SHP77 treated with DMSO at 0.1 percent for 48 hours (cell line): ENCODE data around the gene HES2.
"Not testable (repeated sequence)": the region's sequence is repeated elsewhere in the genome, so short reads cannot be mapped to it uniquely, and the experiment has no call there.

Experiments used
- DNase-seq: peaks from one replicate; lab custom pipeline; 2025; lab: John Stamatoyannopoulos, UW

Gene HES2, protein sequence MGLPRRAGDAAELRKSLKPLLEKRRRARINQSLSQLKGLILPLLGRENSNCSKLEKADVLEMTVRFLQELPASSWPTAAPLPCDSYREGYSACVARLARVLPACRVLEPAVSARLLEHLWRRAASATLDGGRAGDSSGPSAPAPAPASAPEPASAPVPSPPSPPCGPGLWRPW

GRCh38 chr1:6419804-6420453 is at the start of gene HES2:
TSS of gene HES2 (minus strand) at chr1:6419919. CDS start at chr1:6419820, 99 bp downstream.
- no peak for DNase-seq

DNA sequence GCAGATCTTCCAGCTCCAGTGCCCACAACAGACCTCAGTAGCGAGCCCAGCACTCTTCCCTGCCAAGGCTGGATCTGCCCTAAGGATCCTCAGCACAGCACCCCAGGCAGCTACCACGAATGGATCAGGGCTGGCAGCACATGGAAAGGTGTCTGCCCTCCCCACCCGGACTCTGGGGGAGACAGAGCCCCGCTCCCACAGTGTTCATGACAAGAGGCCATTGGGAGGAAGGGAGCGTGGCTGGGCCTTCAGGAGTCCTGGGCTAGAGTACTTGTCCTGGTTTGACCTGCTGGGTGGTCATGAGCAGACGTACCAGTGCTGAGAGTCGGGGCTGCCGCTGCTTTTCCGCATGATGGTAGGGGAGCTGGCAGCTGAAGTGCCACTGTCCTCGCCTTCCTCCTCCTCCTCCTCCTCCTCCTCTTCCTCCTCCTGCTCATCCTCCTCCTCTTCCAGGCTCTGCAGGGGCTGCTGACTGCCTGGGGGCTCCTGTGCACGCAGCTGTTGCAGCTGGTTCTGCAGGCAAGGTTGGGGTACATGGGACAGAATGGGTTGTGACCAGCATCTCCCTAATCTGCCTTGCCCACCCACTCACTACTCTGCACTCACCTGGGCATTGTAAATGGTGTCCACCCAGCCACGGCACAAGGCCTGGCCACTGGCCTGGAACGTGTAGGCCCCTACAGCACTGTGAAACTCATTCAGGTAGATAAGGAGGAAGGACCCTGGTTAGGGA is 49.2 kb upstream of the HES2 start:
- no peak for DNase-seq

DNA sequence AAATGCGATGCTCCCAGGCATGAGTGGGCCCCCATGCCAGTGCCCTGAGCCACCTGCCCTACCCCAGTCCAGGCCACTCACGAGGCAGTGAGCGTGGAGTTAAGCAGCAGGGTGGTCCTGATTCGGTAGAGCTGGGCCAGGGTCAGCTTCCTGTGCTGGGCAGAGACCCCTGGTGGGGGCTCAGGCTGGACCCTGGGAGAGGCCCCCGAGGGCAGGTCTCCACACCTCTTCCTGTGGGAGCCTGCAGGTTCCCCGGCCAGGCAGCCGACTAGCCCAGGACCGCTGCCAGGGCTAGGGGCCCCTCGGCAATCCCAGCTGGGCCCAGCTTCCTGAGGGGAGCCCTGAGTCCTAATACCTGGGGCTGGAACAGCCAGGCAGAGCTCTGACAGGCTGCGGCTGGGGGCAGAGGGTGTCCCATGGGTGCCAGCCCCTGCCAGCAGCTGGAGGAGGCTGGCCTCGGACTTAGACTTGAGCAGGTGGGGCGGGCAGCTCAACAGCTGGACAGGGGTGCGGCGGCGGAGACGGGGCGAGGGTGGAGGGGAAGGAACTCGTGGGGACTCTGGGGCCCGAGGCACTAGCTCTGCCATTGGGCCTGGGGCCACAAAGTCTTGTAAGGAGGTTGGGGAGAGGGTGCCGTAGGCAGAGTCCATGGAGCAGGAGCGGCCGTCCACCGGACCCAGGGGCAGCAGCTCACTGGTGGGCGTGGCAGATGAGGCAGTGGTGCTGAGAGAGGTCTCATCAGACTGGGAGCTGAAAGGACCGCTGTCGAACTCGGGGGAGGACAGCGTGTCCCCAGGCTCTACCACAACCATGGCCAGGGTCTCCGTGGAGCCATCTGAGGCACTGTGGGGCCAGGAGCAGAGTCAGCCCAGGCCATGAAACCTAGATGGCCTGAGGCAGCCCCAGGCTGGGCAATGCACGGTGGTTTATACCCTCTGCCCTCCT is 48.3 kb upstream of the HES2 start:
- DNase-seq = no peak

DNA sequence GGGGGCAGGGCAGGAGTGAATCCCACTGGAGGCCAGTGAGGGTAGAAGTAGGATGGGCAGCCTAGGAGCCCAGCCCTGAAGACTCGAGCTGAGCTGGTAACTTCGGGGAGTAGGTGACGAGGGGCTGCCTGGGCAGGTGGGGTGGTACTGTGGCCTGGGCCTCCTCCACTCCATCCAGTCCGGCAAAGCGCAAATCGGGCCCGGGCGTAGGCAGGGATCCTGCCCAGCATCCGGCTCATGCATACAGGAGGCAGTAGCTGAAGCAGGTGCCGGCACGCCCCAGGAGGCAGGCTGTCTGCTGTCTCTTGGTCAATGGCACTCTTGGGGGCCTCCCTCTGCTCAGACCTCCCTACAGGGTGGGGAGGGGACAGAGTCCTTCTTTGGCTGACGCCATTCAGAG is 47.5 kb upstream of the HES2 start:
- no peak for DNase-seq

- DNase-seq = no peak
Measured at GRCh38 chr1:6466751-6467150, 47.0 kb upstream of the HES2 start.

DNA sequence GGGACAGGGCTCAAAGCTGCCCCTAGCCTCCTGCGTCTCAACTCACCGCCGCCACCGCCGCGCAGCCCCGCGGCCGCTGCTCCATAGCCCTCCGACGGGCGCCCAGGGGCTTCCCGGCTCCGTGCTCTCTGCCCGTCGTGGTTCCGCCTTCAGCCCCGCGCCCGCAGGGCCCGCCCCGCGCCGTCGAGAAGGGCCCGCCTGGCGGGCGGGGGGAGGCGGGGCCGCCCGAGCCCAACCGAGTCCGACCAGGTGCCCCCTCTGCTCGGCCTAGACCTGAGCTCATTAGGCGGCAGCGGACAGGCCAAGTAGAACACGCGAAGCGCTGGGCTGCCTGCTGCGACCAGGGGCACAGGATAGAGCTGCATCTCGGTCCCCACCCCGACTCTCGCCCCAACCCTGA is 46.3 kb upstream of the HES2 start, which contains the start of gene TNFRSF25:
TSS of gene TNFRSF25 (minus strand) at position 151 of the 400 bp plus-strand sequence. CDS start at position 85, 66 bp downstream.
- no peak for DNase-seq

GRCh38 chr1:6465461-6466005 is 45.8 kb upstream of the HES2 start:
- no peak for DNase-seq

DNA sequence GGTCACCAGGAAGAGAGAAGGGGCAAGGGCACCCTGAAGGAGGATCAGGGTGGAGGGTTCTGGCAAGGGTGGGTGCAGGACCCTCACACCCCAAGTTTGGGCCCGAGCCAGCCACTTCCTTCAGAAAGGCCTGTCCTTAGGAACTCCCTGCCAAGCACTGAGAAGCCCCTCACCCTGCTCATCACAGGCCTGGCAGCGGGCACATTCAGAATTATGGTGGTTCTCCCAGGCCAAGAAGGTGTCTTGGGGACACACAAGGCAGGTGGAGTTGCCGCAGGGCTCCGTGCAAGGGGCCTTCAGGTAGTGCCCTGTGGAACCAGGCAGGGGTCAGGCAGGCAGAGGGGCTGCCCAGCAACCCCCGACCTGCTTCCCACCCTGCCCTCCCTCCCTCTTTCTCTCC is 45.2 kb upstream of the HES2 start:
- no peak for DNase-seq

DNA sequence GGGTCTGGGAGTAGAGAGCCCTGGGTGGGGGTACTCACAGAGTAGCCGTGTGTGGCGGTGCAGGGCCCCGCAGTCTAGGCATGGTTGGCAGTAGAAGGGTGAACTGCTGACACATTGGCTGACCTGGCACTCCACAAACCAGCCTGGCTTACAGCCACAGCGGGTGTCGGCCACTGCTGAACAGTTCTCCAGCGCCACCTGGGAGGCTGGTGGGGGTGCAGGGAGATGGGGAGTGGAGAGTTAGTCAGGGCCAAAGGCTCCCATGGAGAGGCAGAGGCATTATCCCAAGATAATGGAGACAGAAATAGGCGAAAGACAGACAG is 44.8 kb upstream of the HES2 start:
- DNase-seq = no peak

GRCh38 chr1:6463120-6463412 is 43.3 kb upstream of the HES2 start:
- DNase-seq = no peak

DNA sequence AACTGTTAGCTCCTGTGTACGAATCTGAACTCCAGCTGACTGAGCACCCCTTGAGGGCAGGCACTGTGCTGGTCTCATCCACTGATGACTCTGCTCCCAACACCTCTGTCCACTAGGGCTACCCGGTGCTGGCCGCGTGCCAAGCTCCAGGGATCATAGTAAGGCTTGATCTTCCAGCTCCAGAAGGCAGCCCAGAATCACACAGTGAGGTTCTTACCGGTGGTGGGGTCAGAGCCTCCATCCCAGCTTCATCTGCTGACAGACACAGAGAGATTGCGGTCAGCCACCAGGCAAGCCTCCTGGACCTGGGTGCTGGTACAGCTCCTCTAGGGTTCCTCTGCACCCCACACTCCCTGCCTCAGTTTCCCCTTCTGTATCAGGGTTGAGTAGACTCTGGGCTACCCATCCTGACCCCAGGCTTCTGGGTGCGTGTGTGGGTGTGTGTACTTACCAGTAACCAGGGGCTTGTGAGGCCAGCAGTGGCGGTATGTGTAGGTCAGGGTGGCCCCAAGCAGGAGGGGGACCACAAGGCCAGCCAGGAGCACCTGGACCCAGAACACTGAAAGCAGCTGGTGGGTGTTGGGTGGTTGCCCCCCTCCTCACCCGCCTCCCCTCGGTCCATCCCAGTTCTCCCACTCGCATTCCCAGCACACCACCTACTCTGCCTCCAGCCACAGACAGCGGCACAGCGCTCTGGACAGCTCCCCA is 42.8 kb upstream of the HES2 start:
- DNase-seq = no peak

DNA sequence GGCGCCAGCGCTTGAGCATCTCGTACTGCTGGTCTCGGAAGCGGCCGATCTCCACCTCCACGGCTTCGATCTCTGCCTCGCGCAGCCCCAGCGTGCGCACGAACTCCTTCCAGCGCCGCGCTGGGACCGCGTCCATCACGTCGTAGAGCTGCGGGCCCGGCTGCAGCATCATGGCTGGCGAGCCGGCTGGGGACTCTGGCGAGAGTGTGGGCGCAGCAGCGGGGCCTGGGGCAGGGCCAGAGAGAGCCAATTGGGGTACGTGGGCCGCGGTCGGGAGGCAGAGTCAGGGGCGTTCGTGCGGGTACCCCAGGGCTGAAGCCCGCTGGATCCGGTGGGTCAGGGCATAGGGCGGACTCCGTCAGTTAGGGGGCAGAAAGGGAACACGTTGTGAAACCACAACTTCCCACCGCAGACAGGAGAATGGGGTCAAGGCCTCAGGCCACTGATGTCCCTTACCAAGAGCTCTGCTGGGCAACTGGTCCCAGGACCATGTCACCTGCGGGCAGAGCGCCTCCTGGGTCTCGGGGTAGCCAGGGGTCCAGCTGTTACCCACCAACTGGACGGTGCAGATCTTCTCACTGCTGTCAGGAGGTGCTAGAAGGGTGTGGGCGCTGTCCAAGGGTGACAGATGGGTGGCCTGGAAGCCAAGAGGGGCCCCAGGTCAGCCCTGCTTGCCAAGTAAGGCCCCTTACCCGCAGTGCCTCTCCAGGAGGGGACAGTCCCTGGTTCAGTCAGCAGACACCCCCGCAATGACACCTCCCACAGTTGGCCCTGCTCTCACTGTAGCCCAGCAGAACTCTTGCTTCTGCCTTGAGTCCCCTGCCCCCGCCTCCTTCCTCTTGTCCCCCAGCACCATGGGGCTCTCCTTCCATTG is 42.1 kb upstream of the HES2 start:
- no peak for DNase-seq

DNA sequence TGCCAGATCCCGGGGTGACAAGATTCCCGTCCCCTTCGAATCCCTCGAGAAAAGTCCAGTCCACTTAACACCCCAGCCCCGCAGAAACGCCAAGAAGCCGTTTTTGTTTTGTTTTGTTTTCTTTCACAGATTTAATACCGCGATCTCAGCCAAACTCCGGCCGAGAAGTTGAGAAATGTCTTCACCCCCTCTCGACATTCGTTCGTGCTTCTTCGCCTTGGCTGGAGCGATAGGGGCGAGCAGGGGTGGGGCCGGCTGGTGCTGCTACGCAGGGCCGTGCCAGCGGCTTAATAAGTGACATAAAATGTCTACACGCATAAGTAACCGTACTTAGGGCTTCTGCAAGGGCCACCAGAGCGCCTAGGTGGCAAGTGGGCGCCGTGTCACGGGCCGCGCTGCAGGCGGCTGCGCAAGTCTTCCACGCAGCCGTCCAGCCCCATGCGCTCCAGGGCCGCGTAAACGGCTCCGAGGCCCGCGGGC is 41.4 kb upstream of the HES2 start:
- no peak for DNase-seq

DNA sequence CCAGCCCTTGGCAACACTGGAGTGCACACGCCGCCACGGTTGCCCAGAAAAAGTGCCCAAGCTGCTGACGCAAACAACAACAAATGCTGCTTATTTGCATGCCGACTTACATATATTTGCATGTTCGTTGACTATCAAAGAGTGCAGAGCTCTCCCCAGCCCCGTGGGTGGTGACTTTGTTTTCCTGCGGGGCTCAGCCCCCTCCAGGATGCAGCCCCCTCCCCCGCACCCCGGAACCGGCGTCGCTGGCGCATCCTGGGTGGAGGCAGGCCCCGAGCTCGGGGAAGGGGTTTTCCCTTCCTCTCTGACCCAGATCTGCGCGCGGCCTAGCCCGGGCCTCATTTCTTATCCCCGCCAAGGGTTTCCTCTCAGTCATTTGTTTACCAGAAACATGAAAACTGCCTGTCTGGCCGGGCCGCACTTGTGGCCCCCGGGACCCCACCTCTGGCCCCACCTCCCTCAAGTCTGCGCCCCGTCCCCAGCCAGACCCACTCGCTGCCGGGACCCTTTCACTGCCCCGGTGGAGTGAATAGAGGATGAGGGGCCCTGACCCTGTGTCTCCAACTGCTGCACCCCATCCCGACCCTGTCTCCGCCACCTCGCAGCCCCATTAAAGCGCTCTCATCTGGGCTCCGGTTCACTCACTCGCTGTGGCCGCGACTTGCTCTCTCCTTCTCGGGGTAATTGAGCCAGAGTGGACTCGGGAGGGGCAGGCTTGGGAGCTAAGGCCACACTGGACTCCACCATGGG is 40.8 kb upstream of the HES2 start:
- no peak for DNase-seq

DNA sequence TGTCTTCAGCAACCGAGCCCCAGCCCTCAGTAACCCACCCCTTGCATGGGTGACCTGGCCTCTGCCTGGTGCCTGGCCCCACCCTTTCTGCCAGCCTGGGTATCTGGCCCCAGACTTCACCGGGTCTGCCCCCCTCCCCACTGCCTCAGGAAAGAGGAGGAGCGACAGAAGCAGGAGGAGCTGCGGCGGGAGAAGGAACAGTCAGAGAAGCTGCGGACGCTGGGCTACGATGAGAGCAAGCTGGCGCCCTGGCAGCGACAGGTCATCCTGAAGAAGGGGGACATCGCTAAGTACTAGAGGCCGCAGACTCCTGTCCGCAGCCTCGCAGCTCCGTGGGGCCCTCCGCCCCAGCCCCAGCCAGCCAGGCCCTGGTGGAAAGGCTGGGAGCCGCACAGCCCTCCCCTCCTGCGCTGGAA is 40.1 kb upstream of the HES2 start:
- no peak for DNase-seq

DNA sequence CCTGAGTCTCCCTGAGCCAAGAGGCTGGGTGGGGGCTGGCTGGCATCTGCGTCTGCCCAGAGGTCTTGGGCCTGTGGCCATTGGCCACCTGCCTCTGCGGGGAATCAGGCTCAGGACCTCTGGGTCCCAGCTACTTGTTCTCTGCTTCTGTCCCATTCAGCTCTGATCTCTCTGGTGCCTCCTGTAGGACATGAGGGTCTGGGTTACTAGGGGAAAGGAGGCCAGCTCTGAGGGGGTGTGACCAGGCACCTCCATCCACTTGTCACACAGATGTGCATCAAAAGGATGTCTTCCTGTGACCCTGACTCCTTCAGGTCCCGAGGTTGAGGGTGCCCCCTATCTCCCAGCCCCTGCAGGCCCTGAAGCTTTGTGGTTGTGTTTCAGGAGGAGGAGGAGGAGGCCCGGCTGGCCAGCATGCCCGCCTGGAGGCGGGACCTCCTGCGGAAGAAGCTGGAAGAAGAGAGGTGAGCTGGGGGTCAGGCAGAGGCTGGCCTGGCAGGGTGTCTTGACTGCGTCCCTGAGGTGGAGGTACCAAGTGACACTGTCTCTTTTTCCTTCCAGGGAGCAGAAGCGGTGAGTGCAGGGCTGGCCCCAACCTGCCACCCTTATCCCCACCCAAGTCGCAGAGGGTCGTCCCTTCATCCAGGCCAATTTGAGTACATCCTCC is 37.2 kb upstream of the HES2 start:
- no peak for DNase-seq

DNA sequence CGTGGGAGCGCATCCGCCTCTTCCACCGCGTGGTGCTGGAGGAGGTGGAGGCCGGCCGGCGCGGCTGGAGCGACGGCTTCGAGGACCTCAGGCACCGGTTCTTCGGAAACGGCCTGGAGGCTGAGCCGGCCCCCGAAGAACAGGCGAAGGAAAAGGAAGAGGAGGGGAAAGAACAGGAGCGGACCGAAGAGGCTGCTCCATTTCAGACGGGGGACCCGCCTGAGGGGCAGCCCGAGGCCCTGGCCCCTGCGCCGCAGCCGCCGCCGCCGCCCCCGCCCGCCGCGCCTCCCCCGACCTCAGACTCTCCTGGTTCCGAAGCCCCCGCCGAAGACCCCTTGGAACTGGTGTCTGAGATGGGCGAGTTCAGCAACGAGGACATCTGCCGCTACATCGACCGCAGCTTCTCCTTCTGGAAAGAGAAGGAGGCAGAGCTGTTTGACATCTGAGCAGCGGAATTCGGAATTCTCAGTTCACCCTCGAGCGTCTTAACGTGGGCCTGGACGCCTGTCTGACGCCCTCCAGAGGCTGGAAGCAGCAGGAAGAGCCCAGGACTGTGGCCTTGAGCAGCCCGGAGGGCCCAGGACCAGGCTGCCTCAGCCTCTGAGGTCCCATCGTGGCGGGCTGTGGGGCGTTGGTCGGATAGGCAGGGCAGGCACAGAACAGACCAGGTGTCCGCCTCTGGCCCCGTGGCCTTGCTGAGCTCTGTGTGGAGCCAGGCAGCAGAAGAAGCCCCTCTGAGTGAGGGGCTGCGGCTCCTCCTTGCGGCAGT is 36.2 kb upstream of the HES2 start:
- not testable (repeated sequence) for DNase-seq
